HEK293 (cell line): Measurements from ENCODE around the gene DOCK9.

ENCODE experiments used
- CTCF ChIP-seq: fragments of 450-650 bp; formaldehyde crosslinking; IDR thresholded peaks from 2 replicates; pipeline ENCODE4 v1.5.1; 2016; ENCODE audit warnings: missing biosample characterization, missing genetic modification characterization
- REST ChIP-seq: fragments of 450-650 bp; formaldehyde crosslinking; IDR thresholded peaks from 2 replicates; pipeline ENCODE4 v1.5.1; 2016; ENCODE audit warnings: missing biosample characterization, missing genetic modification characterization
- ZNF202 ChIP-seq: fragments of 450-650 bp; formaldehyde crosslinking; IDR thresholded peaks from 2 replicates; pipeline ENCODE4 v1.5.1; 2016; ENCODE audit warnings: missing biosample characterization, missing genetic modification characterization, borderline replicate concordance
- ZNF274 ChIP-seq, 2 experiments: fragments of 200-500 bp in 1 of 2; fragments of 450-650 bp in 1 of 2; sonication (Bioruptor generic) in 1 of 2; formaldehyde crosslinking in 1 of 2; IDR thresholded peaks; 2 replicates each; pipeline versions ENCODE4 v1.5.1 to v1.6.1; 2014 to 2016; ENCODE audit warnings: borderline replicate concordance in 1 of 2, inconsistent platforms in 1 of 2, low read length in 1 of 2, missing biosample characterization in 1 of 2, missing genetic modification characterization in 1 of 2
- ZNF423 ChIP-seq: fragments of 450-650 bp; formaldehyde crosslinking; IDR thresholded peaks from 2 replicates; pipeline ENCODE4 v1.5.1; 2016; ENCODE audit warnings: missing biosample characterization, missing genetic modification characterization
- TF ChIP-seq, protein P1 (sequence below): fragments of 450-650 bp; formaldehyde crosslinking; IDR thresholded peaks from 2 replicates; pipeline ENCODE4 v1.5.1; 2017; ENCODE audit warnings: missing biosample characterization, missing genetic modification characterization

GRCh38 chr13:98822225-98822606, 155.6 kb downstream of the DOCK9 start:
- TF ChIP-seq REST (tag by site-specific recombination), result no peak
- TF ChIP-seq, protein P1, sequence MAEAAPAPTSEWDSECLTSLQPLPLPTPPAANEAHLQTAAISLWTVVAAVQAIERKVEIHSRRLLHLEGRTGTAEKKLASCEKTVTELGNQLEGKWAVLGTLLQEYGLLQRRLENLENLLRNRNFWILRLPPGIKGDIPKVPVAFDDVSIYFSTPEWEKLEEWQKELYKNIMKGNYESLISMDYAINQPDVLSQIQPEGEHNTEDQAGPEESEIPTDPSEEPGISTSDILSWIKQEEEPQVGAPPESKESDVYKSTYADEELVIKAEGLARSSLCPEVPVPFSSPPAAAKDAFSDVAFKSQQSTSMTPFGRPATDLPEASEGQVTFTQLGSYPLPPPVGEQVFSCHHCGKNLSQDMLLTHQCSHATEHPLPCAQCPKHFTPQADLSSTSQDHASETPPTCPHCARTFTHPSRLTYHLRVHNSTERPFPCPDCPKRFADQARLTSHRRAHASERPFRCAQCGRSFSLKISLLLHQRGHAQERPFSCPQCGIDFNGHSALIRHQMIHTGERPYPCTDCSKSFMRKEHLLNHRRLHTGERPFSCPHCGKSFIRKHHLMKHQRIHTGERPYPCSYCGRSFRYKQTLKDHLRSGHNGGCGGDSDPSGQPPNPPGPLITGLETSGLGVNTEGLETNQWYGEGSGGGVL (tag by site-specific recombination), result no peak
- TF ChIP-seq CTCF (tag by site-specific recombination), result no peak
- TF ChIP-seq ZNF202, result no peak
- no peak for TF ChIP-seq ZNF274 (IDR thresholded peaks at IDR 0.05; ENCODE audit: low read length)
- TF ChIP-seq ZNF274 (tag by site-specific recombination; IDR thresholded peaks at IDR 0.05; ENCODE audit: borderline replicate concordance), result no peak
- no peak for TF ChIP-seq ZNF423 (tag by site-specific recombination)
